ENCODE measurements around the gene CPSF3.
A peak's percentile ranks its signal among the peaks of the same experiment; 100 is the strongest.

The CPSF3 gene

DNA sequence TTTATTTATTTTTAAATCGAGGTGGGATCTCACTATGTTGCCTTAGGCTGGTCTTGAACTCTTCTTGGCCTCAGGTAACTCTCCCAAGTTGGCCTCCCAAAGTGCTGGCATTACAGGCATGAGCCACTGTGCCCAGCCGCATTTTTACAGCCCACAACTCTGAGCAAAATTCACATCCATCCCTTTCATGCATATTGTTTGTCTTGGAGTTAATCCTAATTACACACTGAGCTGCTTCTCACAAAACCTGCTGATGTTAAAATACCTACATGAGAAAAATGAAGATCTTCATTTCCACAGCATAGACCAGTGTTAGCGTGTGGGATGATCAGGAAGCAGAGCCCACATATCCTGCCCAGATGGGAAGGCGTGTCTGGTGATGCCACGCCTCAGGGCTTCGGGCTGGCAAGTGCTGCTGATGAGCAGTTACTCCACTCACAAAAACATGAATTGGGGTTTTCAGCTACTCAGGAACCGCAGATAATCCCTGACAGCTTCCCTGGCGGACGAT is 14.8 kb upstream of the CPSF3 start:
- no peak overlapping the region for H2BK5ac ChIP-seq (ENCODE audit: low read depth, low read length, poor library complexity)

DNA sequence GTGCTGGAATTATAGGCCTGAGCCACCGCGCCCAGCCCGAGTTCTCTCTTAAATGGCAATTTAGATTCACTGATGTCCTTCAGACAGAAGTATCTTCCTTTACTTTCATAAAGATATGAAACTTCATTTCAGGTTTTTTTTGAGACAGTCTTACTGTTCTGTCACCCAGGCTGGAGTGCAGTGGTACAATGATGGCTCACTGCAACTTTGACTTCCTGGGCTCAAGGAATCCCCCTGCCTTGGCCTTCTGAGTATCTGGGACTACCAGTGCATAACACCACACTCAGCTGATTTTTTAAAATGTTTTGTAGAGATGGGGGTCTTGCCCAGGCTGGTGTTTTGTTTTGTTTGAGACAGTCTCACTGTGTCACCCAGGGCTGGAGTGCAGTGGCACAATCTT is 13.3 kb upstream of the CPSF3 start:
- no peak overlapping the region for H2BK120ac ChIP-seq (ENCODE audit: insufficient read depth, low read length, poor library complexity)
- H3K14ac ChIP-seq (ENCODE audit: low read length): no peak overlapping the region
- H3K4me3 ChIP-seq (ENCODE audit: low read depth, low read length): no peak overlapping the region
- no peak overlapping the region for H2AK5ac ChIP-seq (ENCODE audit: low read length)
- H2BK12ac ChIP-seq (ENCODE audit: low read length): no peak overlapping the region
- H3K4me2 ChIP-seq (ENCODE audit: low read length): no peak overlapping the region
- no peak overlapping the region for H4K8ac ChIP-seq (ENCODE audit: low read depth, low read length)
- H3K4me1 ChIP-seq (ENCODE audit: control insufficient read depth in 1 of 2, insufficient read depth in 2 of 2, low read length in 2 of 2): peaks cover 0 to 2% of the 10 kb centered on the region in 2 experiments
- no peaks in the 10 kb centered on the region for H3K79me2 ChIP-seq (ENCODE audit: control insufficient read depth, insufficient read depth, low read length, poor library complexity)
- no peaks in the 10 kb centered on the region for H3K79me1 ChIP-seq (ENCODE audit: low read length)
- H3K9me3 ChIP-seq (ENCODE audit: insufficient read depth, low read depth, low read length): peaks cover 2% of the 10 kb centered on the region
- no peak overlapping the region for H2AFZ ChIP-seq (ENCODE audit: insufficient read depth, low read length, poor library complexity)
- no peak overlapping the region for H4K91ac ChIP-seq (ENCODE audit: low read depth, low read length)
- DNase-seq: no peak
- H4K12ac ChIP-seq (ENCODE audit: low read depth, low read length): no peak overlapping the region
- H3K36me3 ChIP-seq (ENCODE audit: control insufficient read depth in 1 of 2, insufficient read depth in 2 of 2, low read length in 2 of 2): peaks cover 19 to 33% of the 10 kb centered on the region in 2 experiments
- H3K4ac ChIP-seq (ENCODE audit: low read depth, low read length): no peak overlapping the region
- H3K27me3 ChIP-seq (ENCODE audit: insufficient read depth, low read length): no peaks in the 10 kb centered on the region
- H3K23ac ChIP-seq (ENCODE audit: low read length): no peak overlapping the region
- H3K18ac ChIP-seq (ENCODE audit: low read length): no peak overlapping the region
- no peak overlapping the region for H3K27ac ChIP-seq (ENCODE audit: low read depth, low read length)
- no CpG with 5 or more reads among the region's 3 CpGs for WGBS (ENCODE audit: extremely low coverage, insufficient coverage, insufficient read length)
- H2BK5ac ChIP-seq (ENCODE audit: low read depth, low read length, poor library complexity): no peak overlapping the region
- no peak overlapping the region for H3K9ac ChIP-seq (ENCODE audit: low read length)

More for the DNA sequence above, 14.8 kb upstream of the CPSF3 start:
- Histone ChIP-seq H3K14ac (ENCODE audit: low read length) (no peak overlapping the region), H3K23ac (ENCODE audit: low read length) (no peak overlapping the region), H2AK5ac (ENCODE audit: low read length) (no peak overlapping the region), H3K9ac (ENCODE audit: low read length) (no peak overlapping the region), H3K79me2 (ENCODE audit: control insufficient read depth, insufficient read depth, low read length, poor library complexity) (no peaks in the 10 kb centered on the region), H3K4me1 (ENCODE audit: control insufficient read depth in 1 of 2, insufficient read depth in 2 of 2, low read length in 2 of 2) (peaks cover 0 to 2% of the 10 kb centered on the region in 2 experiments), H3K9me3 (ENCODE audit: insufficient read depth, low read depth, low read length) (peaks cover 2% of the 10 kb centered on the region), H3K4me2 (ENCODE audit: low read length) (no peak overlapping the region), H3K79me1 (ENCODE audit: low read length) (no peaks in the 10 kb centered on the region), H2BK120ac (ENCODE audit: insufficient read depth, low read length, poor library complexity) (no peak overlapping the region), H3K18ac (ENCODE audit: low read length) (no peak overlapping the region), H3K27me3 (ENCODE audit: insufficient read depth, low read length) (no peaks in the 10 kb centered on the region), H2AFZ (ENCODE audit: insufficient read depth, low read length, poor library complexity) (no peak overlapping the region), H4K8ac (ENCODE audit: low read depth, low read length) (no peak overlapping the region), H3K27ac (ENCODE audit: low read depth, low read length) (no peak overlapping the region), H4K91ac (ENCODE audit: low read depth, low read length) (no peak overlapping the region), H3K4ac (ENCODE audit: low read depth, low read length) (no peak overlapping the region), H3K36me3 (ENCODE audit: control insufficient read depth in 1 of 2, insufficient read depth in 2 of 2, low read length in 2 of 2) (peaks cover 19 to 33% of the 10 kb centered on the region in 2 experiments), H3K4me3 (ENCODE audit: low read depth, low read length) (no peak overlapping the region), H4K12ac (ENCODE audit: low read depth, low read length) (no peak overlapping the region), H2BK12ac (ENCODE audit: low read length) (no peak overlapping the region)
- no CpG with 5 or more reads among the region's 9 CpGs for WGBS (ENCODE audit: extremely low coverage, insufficient coverage, insufficient read length)
- no peak for DNase-seq

DNA sequence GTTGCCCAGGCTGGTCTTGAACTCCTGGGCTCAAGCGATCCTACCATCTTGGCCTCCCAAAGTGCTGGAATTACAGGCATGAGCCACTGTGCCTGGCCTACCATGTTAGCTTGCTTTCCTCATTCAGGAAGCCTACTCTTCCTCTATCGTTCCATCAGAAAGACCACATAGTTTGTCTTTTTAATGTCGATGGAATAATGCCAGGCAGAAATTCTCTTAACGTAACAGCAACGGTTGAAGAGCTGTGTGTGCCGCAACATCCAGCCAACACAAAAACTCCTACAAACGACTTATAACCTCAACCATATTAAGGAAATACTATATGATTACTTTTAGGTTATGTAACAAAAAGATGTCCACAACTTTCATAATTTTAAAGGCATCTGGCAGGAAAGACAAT is 10.7 kb upstream of the CPSF3 start:
- no peak overlapping the region for H4K8ac ChIP-seq (ENCODE audit: low read depth, low read length)
- no peak overlapping the region for H3K27ac ChIP-seq (ENCODE audit: low read depth, low read length)
- H3K23ac ChIP-seq (ENCODE audit: low read length): no peak overlapping the region
- H2BK12ac ChIP-seq (ENCODE audit: low read length): no peak overlapping the region
- no peaks in the 10 kb centered on the region for H3K9me3 ChIP-seq (ENCODE audit: insufficient read depth, low read depth, low read length)
- DNase-seq: no peak
- H4K12ac ChIP-seq (ENCODE audit: low read depth, low read length): no peak overlapping the region
- H3K4me1 ChIP-seq (ENCODE audit: control insufficient read depth in 1 of 2, insufficient read depth in 2 of 2, low read length in 2 of 2): peaks cover 0 to 5% of the 10 kb centered on the region in 2 experiments
- no peak overlapping the region for H3K14ac ChIP-seq (ENCODE audit: low read length)
- H3K4ac ChIP-seq (ENCODE audit: low read depth, low read length): no peak overlapping the region
- no peak overlapping the region for H3K18ac ChIP-seq (ENCODE audit: low read length)
- no peaks in the 10 kb centered on the region for H3K79me2 ChIP-seq (ENCODE audit: control insufficient read depth, insufficient read depth, low read length, poor library complexity)
- WGBS (ENCODE audit: extremely low coverage, insufficient coverage, insufficient read length): no CpG with 5 or more reads among the region's 7 CpGs
- H2BK120ac ChIP-seq (ENCODE audit: insufficient read depth, low read length, poor library complexity): no peak overlapping the region
- H4K91ac ChIP-seq (ENCODE audit: low read depth, low read length): no peak overlapping the region
- no peak overlapping the region for H2AFZ ChIP-seq (ENCODE audit: insufficient read depth, low read length, poor library complexity)
- no peaks in the 10 kb centered on the region for H3K79me1 ChIP-seq (ENCODE audit: low read length)
- peaks cover 14 to 21% of the 10 kb centered on the region in 2 experiments for H3K36me3 ChIP-seq (ENCODE audit: control insufficient read depth in 1 of 2, insufficient read depth in 2 of 2, low read length in 2 of 2)
- no peaks in the 10 kb centered on the region for H3K27me3 ChIP-seq (ENCODE audit: insufficient read depth, low read length)
- no peak overlapping the region for H3K9ac ChIP-seq (ENCODE audit: low read length)
- no peak overlapping the region for H3K4me3 ChIP-seq (ENCODE audit: low read depth, low read length)
- H3K4me2 ChIP-seq (ENCODE audit: low read length): no peak overlapping the region
- H2AK5ac ChIP-seq (ENCODE audit: low read length): no peak overlapping the region
- no peak overlapping the region for H2BK5ac ChIP-seq (ENCODE audit: low read depth, low read length, poor library complexity)

DNA sequence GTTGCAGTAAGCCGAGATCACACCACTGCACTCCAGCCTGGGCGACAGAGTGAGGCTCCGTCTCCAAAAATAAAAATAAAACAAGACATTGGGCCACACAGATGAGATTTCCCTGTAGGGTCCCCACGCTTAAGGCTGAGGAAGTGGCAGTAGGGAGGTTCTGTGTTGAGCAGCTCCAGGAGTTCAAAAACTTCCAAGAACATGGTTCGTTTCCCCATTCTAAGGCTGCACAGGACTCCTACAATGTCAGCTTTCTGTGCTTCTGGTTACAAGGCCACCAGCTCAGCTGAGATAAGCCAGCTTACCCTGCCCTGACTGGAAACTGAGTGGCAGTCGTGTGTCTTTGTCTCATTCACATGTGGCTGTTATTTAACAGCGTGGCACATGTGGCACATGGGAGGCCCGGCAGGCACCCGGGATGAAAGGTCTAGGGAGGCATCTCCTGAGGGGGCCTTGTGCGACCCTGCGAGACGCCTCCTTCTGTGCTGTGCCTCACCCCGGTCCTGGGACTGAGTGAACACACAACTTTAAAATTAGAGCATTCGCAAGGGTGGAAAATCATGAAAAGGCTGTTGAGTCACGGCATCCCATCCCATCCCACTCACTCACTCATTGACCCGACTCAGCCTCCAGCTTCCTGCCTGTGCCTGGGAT is 7.8 kb upstream of the CPSF3 start:
- H4K91ac ChIP-seq (ENCODE audit: low read depth, low read length): no peak overlapping the region
- WGBS (ENCODE audit: extremely low coverage, insufficient coverage, insufficient read length): no CpG with 5 or more reads among the region's 16 CpGs

More for the DNA sequence above, 7.8 kb upstream of the CPSF3 start:
- H2AFZ ChIP-seq (ENCODE audit: insufficient read depth, low read length, poor library complexity): no peak overlapping the region
- no peak overlapping the region for H4K8ac ChIP-seq (ENCODE audit: low read depth, low read length)
- H2AK5ac ChIP-seq (ENCODE audit: low read length): no peak overlapping the region
- no peak overlapping the region for H3K14ac ChIP-seq (ENCODE audit: low read length)
- no peak overlapping the region for H3K4me2 ChIP-seq (ENCODE audit: low read length)
- peak overlapping the region; percentile 11 for H3K18ac ChIP-seq (ENCODE audit: low read length)
- no peaks in the 10 kb centered on the region for H3K79me1 ChIP-seq (ENCODE audit: low read length)
- H3K79me2 ChIP-seq (ENCODE audit: control insufficient read depth, insufficient read depth, low read length, poor library complexity): no peaks in the 10 kb centered on the region
- no peak overlapping the region for H3K23ac ChIP-seq (ENCODE audit: low read length)
- no peaks in the 10 kb centered on the region for H3K27me3 ChIP-seq (ENCODE audit: insufficient read depth, low read length)
- H2BK5ac ChIP-seq (ENCODE audit: low read depth, low read length, poor library complexity): no peak overlapping the region
- H3K27ac ChIP-seq (ENCODE audit: low read depth, low read length): no peak overlapping the region
- no peak overlapping the region for H2BK12ac ChIP-seq (ENCODE audit: low read length)
- H3K36me3 ChIP-seq (ENCODE audit: control insufficient read depth in 1 of 2, insufficient read depth in 2 of 2, low read length in 2 of 2): peaks cover 9 to 10% of the 10 kb centered on the region in 2 experiments
- H2BK120ac ChIP-seq (ENCODE audit: insufficient read depth, low read length, poor library complexity): no peak overlapping the region
- H3K9me3 ChIP-seq (ENCODE audit: insufficient read depth, low read depth, low read length): no peaks in the 10 kb centered on the region
- DNase-seq: no peak
- peaks cover 0 to 5% of the 10 kb centered on the region in 2 experiments for H3K4me1 ChIP-seq (ENCODE audit: control insufficient read depth in 1 of 2, insufficient read depth in 2 of 2, low read length in 2 of 2)
- no peak overlapping the region for H4K12ac ChIP-seq (ENCODE audit: low read depth, low read length)
- H3K4ac ChIP-seq (ENCODE audit: low read depth, low read length): no peak overlapping the region
- no peak overlapping the region for H3K4me3 ChIP-seq (ENCODE audit: low read depth, low read length)
- no peak overlapping the region for H3K9ac ChIP-seq (ENCODE audit: low read length)

Data from trophoblast cell (in vitro differentiated cells and primary cell).